HG03095 (cell line): Measurements from ENCODE around the gene SH3RF3.

Source experiments
- ATAC-seq: cut with Tn5 transposase; IDR thresholded peaks from one replicate; pipeline ENCODE4 v1.9.1; 2021; ENCODE audit warnings: moderate library complexity; ENCODE audit not compliant: unreplicated experiment

The SH3RF3 gene

DNA sequence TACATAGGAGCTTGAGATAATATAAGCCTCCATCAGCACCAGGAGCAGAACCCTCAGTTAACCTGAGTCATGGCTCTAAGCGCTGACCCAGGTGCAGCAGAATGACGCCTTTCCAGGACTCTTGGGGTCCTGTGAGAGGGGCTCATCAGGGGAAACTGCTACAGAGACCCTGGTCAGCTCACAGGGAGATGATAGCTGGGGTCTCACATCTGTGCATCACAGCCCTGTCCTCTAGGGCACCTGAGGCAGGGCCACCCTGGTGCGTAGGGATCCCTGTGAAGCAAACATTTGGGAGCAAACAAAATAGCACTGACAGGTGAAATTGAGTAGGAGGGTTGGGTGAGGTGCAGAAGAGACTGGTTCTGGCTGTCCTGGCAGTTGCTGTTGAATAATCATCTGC is 219.2 kb downstream of the SH3RF3 start:
- ATAC-seq, result no peak

DNA sequence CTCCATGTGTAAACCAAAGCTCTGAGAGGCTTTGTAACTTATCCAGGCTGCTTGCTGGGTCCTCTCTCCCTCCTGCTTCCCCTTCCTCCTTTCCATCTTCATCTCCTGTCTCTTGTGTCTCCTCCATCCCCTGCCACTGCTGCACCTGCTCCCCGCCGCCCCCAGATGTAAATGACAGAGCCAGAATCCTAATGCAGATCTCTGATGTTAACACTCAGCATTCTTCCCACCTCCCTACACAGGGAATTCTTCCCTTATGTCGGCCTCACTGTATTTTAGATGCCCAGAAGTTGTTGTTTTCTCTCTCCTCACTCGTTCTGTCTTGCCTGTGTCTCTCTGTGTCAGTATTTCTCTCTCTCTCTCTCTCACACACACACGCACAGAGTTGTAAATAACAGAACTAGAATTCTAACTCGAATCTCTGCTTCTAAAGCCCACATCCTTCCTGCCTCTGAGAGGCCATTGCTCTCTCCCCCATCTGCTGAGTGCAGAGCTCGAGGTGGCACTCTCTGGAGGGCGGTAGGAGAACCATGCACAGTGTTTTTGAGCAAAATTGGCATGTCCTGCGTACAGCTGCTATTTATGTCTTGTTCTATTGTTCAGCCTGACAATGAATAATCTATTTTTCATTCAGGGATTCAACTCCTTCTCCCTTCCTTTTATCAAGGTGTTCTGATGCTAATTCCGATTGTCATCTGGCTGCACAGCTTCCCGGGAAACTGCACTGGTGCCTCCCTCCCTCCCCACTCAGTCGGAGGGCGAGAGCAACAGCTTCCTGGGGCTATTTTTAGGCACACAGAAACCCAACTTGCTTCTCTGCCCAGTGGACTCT is 219.9 kb downstream of the SH3RF3 start:
- ATAC-seq, result no peak

DNA sequence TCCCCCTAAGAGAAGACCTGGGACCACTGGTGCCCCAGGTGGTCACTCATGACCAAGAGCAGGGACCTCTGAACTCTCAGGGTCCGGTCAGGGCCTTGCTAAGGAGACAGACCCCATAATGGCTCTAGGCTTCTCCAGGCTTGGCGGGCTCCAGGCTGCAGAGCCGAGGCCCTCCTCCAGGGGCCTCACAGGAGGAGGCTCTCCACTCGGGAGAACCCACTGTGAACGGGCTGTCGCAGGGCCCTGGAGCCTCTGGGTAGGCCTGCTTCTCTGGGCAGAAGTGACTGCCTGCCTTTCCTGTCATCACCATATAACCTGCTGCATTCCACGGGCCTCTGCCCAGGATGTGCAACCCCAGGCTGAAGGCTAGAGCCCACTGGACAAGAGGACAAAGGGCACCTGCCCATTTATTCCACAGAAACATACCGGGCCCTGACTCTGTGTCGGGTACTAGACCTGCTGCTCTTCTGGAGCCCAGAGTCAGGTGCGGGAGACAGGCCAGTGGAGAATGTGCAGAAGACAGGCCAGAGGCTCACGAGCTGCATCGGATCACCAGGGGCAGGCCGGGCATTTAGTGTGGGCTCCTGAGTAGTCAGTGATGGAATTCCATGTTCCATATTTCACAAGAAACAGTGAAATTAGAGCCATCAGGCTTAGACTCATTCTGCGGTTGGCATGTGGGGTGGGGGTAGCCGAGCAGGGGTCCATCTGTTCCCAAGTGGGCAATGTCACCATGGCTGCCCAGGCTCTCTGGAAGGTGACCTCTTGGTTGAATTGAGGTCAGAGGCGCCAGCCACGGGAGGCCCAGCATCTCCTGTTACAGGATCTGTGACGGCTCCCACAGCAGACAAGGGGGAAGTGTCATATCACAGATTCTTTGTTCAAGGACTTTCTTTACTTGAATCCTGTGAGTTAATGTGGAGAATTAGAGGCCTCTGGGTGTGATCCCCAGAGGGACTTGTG is 220.8 kb downstream of the SH3RF3 start:
- ATAC-seq, result no peak

DNA sequence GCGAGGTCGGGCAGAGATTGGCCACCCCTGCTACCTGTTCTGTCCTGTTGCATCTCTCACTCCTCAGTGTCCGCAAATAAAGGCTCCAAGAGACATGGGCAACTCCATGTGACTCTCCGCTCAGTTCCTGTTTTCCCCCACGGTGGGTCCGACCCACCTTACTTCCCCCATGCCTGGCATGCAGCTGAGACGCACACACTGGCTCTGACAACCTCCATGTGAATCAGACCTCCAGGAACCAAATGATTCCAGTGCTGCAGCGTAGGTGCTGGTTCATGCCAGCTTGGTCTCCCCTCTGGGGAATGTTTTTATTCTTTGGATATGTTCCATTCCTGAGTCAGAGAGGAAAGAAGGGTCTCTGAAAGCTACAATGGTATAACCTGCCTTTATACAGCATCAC is 221.5 kb downstream of the SH3RF3 start:
- no peak for ATAC-seq

DNA sequence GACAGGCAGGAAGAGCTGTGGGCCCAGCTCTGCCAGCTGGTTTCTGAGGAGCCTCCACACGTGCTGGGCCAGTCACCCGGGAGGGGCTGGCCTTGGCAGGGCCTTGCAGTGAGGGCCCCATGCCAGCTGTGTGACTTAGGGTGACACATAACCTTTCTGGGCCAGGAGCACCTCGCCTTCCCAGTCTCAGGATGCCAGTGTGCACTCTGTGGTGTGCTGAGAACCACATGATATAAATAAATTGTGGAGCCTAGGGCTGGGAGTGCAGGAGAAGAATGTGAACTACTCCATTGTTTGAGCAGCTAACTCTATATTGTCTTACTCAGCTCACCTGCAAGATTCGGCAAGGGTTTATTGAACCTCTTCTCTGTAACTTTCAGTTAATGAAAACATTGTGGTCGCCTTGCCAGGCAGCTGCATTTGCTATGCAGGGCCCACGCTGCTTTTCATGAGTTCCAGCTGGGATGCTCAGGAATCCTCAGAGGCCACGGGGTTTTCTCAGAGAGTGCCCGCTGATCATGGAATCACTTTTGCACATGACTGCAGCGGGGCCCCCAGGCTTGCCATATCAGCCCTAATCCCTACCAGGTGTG is 222.3 kb downstream of the SH3RF3 start:
- ATAC-seq, result no peak

DNA sequence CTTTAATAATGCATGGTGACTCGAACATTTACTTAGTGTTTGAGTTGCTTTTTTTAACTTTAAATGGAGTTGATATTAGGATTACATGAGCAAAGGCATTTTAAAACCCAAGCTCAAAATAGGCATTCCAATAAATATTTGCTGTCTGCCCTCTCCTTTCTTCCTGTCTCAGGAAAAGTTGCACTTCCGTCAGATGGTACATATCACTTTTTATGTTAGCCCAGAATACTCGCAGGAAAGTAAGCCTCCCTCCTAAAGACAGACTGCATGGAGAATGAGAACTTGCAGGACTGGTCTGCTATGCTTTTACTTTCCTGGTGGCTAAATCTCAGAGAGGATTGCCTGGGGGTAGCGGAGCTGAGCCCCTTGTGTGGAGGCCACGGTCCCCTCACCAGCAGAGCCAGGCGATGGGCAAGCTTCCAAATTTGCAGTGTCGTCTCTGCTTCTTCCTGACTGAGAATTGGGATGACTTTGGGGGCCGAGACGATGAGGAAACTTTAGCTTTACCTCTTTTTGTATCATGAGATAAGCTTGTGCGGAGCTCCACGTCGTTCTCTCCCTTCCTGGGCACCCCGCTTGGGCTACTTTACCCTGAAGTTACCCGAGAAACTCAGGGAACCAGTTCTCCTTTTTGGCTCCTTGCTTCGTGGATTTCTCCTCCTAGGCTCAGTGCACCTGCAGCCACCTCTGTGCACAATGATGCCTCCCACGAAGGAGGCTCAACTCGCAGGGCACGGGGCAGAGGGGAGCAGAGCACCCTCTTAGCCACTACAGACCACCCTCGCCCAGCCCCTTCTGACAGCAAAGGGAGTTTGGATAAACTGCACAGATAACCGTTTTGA is 223.3 kb downstream of the SH3RF3 start:
- no peak for ATAC-seq

DNA sequence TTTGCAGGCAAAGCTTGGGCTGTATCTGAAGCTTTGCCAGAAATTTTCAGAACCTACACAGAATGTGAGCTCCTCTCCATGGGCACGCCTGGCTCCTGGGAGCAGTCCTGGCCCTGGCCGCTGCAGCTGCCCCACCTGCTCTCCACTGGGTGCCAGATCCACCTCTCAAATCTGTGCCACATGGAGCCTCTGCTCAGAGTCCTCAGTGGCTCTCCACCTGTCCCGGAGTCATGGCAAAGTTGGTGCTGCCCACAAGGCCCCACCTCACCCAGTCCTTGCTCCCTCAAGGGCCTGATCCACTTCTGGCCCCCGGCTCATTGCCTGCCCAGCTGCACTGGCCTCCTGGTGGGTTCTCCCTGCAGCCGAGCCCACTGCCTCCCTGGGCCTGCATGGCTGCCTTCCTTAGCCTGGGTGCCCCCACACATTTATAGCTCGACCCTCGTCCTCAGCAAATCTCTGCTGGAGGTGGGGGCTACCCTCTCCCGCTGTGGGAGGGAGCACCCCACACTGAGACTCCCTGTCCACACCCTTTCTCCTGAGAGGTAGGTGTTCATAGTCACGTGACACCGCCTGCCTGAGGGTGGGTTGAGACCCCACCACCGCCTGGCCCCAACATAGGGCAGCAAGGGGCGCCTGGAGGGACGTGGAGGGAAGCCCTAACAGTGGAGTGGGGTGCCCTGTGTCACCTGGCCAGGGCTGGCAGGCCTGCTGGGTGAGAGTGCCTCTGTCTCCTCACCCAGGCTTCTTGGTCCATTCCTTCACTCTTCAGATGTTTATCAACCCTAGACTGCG is 224.1 kb downstream of the SH3RF3 start:
- ATAC-seq, result no peak

DNA sequence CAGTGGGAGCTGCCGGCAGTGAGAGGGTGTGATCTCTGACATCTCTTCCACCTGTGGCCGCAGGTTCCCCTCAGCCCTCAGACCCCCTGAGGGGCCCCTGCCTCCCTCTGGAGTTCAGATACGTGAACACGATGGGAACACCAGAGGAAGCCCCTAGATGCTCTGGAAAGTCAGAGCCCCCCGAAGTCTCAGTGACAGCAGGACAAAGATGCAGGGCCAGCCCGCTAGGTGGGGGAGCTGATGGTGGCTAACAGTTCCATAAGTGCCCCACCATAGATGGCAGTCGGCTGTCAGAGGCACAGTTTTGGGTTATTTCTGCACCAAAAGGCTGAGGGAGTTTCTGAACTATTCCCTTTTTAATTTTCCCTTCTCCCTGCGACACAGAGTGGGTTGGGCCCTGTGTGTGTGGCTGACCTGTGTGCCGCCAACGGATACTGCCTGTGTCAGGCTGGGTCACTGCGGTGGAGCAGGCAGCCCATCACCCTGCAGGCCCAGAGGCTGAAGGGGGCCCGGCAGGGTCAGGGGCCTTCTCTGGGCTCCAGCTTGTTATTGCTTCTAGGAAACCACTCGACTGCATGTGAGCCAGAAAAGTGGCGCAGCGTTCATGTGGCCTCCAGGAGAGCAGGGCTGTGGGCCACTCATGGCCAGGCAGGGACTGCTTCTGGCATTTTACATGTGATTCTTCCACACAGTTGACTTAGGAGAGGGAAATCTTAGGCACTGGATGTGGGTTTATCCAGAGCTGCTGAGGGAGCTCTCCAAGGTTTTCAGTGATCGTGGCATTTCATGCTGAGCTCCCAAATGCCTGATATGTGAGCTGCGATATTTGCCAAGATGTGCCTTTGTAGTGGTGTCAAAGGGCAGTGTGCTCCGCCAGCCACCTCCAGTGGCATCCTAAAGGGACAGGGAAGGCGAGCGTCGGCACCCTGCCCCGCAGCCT is 225.1 kb downstream of the SH3RF3 start:
- ATAC-seq, result no peak

DNA sequence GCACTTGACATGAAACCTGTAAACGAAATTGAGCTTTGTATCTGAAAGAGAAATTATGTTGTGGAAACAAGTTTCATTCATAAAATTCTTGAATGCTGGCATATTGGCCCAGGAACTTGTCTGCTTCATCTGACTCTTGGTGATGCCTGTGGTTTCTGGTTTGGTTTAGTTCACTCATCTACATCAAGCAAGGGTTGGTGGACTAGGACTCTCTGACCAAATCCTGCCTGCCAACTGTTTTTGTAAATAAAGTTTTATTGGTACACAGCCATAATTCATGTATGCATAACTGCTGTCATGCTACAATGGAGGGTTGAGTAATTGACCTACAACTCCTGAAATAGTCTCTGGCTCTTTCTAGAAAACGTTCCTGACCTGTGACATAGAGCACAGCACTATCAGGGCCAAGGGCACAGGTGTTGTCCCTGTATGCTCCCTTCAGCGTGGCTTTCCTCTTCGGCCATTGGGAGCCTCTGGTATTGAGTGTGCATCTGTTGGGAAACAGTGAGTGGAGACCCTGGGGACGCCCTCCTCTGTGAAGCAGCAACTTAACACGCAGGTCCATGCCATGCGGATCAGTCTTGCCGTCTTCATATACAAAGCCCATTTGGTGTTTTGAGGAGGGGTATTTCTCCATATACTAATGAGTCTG is 226.3 kb downstream of the SH3RF3 start:
- ATAC-seq, result no peak

DNA sequence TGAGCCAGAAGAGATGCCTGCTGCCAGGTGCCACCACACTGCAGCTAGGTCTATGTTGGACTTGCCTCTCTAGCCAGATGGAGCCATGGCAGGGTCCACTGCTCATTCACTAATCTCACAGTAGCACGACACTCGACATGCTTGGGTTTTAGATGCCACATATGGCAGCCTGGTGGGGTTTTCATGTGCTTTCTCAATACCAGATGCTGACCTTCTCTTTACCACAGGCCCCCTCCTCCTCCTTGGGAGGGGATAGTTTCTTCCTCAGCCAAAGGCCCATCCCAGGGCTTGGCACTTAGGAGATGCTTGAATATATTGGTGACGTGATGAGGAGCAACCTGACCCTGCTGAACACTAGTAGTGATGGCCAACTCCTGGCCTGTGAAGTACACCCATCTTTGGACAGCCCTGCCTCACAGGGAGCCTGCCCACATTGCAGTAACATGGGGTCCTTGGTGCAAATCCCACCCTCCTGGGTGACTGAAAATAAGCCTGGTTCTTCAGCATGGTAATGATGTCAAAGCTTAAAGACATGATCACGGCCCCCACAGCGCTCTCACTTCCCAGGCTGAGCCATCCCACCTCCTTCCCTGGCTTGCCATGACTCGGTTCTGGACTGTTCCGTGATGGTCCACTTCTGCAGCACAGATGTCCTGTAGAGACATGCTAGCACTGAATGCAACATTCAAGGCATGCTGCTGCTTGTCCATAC is 227.5 kb downstream of the SH3RF3 start:
- ATAC-seq, result no peak

DNA sequence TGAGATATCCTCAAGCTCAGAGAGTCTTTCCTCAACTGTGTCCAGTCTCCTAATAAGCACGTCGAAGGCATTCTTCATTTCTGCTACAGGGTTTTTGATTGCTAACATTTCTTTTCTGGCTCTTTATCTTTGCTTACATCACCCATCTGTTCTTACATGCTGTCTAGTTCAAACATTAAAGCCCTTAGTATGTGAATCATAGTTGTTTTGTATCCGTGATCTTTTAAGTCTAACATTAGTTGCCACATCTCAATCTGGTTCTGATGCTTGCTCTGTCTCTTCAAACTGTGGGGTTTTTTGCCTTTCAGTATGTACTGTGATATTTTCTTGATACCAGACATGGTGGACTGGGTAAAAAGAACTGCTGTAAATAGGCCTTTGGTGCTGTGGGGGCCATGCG is 235.2 kb downstream of the SH3RF3 start:
- ATAC-seq, result no peak

DNA sequence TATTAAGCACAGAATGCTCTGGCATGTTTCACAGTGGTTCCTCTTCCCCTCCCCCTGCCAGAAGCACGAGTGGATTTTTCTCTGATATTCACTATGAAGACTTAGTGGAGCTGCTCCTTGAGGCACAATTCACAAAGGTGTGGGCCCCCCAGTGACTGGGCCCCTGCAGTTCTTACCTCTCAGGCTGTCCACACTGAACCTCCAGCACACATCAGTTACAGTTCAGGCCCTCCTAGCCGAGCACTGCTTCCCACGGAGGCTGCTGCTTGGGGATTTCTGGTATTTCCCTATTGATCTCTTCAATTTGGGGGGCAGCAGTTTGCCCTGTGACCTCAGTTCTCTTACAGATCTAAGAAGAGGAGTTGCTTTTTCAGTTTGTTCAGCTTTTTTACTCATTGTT is 236.1 kb downstream of the SH3RF3 start:
- no peak for ATAC-seq

DNA sequence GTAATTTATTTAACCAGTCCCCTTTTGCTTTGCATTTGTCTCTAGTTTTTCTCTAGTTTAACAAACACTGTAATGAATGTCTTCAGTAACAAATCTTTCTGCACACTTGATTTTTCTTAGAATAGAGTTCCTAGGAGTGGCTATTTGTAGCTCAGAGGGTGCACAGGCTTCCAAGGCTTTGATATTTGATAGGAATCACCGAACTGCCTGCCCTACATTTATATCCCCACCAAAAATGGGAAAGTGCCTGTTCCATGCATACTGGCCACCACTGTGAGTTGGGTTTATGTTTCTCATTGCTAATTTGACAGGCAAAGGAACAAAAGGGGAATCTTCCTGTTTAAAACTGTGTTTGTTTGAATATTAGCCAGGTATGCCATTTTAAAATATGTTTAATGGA is 238.7 kb downstream of the SH3RF3 start:
- no peak for ATAC-seq

DNA sequence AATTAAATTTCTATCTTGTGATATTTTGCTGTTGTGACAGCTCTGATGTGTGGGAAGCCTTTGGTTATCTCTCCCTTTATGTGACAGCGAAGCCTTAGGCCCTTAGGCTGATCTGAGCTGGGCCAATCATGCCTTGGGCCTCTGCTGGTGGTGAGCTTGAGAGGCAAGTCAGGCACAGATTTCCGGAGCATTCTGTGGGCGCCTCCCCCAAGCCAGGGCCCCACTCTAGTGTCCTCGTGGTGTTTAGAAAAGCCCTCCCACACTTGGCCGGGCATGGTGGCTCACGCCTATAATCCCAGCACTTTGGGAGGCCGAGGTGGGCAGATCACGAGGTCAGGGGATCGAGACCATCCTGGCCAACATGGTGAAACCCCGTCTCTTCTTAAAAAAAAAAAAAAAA is 239.8 kb downstream of the SH3RF3 start:
- ATAC-seq, result no peak

DNA sequence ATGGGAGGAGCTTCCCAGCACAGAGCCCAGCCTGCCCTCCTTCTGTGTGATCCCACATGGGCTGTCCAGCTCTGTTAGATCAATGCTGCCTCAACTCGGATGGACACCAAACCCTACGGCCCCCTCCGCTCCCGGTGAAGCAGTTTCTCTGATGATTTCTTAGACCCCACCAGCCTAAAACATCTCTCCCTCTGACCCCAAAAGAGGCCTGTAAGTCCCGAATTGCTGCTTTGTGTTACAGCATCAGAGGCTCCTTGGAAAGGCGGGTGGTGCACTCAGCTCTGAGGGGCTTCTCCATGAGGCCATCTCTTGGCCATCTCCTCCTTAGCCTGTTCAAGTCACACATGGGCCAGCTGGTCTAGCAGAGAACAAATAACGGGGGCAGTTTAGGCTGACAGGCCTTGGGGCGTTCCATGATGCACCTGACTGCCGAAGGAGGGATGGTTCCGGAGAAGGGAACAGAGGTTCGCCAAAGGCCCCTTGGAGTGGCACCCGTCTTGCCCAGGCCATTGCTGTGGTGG is 240.7 kb downstream of the SH3RF3 start:
- ATAC-seq, result no peak

DNA sequence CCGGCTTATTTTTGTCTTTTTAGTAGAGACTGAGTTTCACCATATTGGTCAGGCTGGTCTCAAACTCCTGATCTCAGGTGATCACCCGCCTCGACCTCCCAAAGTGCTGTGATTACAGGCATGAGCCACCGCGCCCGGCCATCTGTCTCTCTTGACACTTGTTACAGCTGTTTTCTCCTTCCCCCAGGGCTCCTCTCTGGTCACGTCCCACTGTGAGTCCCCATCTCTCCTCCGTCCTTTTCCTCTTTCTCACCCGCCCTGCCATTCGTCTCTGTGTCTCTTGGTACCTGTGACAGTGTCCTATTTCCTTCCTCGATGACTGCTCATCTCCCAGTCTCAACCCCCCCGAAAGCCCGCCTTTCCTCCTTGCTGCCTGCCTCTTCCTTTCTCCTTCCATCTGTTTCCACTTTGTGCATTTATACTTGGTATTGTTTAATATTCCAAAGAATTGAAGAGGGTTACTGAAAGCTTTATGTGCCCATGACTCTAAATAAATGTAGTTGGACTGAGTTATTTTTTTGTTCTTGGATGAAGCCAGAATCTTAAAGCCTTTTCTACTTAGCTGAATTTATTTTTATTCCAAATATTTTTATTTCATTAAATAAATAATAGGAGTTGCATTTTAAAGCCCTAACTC is 241.5 kb downstream of the SH3RF3 start:
- no peak for ATAC-seq
